ENCODE measurements around the gene KISS1. TPM values are rescaled to one million over a fixed set of nuclear protein-coding genes. Genes with fewer than 3 reads are reported as not detected.

Gene KISS1
- total and polyA plus RNA-seq, 5 donors from 2014 or later = 0.59 TPM; not detected in 4

GRCh38 chr1:204205486-204205885, 9.2 kb upstream of the KISS1 start:
- H3K27ac ChIP-seq (ENCODE audit: insufficient read depth, low read length, poor library complexity, severe bottlenecking) = no peak overlapping the region
- H3K36me3 ChIP-seq (ENCODE audit: control insufficient read depth, insufficient read depth, low read length) = no peaks in the 10 kb centered on the region
- DNase-seq (no peak), ATAC-seq (ENCODE audit: low read depth in 2 of 2) (no peak)
- no peak overlapping the region for H3K4me3 Mint-ChIP-seq
- no peak overlapping the region for H3K27ac Mint-ChIP-seq
- no peaks in the 10 kb centered on the region for H3K9me3 ChIP-seq (ENCODE audit: control insufficient read depth in 2 of 2, low read length in 2 of 2)
- peaks cover 19% of the 10 kb centered on the region for H3K27me3 ChIP-seq (ENCODE audit: control insufficient read depth, insufficient read depth, low read length)
- no peak overlapping the region for H3K4me3 ChIP-seq (ENCODE audit: low read depth, low read length)
- no peaks in the 10 kb centered on the region for H3K9me3 Mint-ChIP-seq
- H3K27me3 Mint-ChIP-seq = peaks cover 59% of the 10 kb centered on the region
- H3K36me3 Mint-ChIP-seq = no peaks in the 10 kb centered on the region
- peaks cover 0 to 4% (median 0%) of the 10 kb centered on the region in 4 donors for H3K4me1 Mint-ChIP-seq
- no peaks in the 10 kb centered on the region for H3K4me1 ChIP-seq (ENCODE audit: control insufficient read depth, insufficient read depth, low read length, poor library complexity, severe bottlenecking)

DNA sequence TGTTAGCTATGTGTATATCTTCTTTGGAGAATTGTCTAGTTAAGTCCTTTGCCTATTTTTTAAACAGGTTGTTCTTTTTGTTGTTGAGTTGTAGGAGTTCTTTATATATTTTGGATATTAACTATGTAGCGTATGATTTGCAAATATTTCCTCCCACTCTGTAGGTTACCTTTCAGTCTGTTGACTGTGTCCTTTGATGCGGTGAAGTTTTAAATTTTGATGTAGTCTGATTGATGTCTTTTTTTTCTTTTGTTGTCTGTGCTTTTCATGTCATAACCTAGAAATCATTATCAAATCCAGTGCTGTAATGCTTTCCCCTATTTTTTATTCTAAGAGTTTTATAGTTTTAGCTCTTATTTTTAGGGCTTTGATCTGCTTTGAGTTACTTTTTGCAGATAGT, 8.7 kb upstream of the KISS1 start:
- Mint-ChIP-seq H3K36me3 (no peaks in the 10 kb centered on the region), H3K27me3 (peaks cover 54% of the 10 kb centered on the region), H3K9me3 (no peaks in the 10 kb centered on the region), H3K4me3 (no peak overlapping the region), H3K27ac (no peak overlapping the region), H3K4me1 (peaks cover 0 to 4% (median 0%) of the 10 kb centered on the region in 4 donors)
- DNase-seq = no peak
- no peaks in the 10 kb centered on the region for H3K9me3 ChIP-seq (ENCODE audit: control insufficient read depth in 2 of 2, low read length in 2 of 2)
- H3K4me1 ChIP-seq (ENCODE audit: control insufficient read depth, insufficient read depth, low read length, poor library complexity, severe bottlenecking) = no peaks in the 10 kb centered on the region
- no peak overlapping the region for H3K4me3 ChIP-seq (ENCODE audit: low read depth, low read length)
- no peak for ATAC-seq (ENCODE audit: low read depth in 2 of 2)
- no peaks in the 10 kb centered on the region for H3K36me3 ChIP-seq (ENCODE audit: control insufficient read depth, insufficient read depth, low read length)
- peaks cover 19% of the 10 kb centered on the region for H3K27me3 ChIP-seq (ENCODE audit: control insufficient read depth, insufficient read depth, low read length)
- H3K27ac ChIP-seq (ENCODE audit: insufficient read depth, low read length, poor library complexity, severe bottlenecking) = no peak overlapping the region

DNA sequence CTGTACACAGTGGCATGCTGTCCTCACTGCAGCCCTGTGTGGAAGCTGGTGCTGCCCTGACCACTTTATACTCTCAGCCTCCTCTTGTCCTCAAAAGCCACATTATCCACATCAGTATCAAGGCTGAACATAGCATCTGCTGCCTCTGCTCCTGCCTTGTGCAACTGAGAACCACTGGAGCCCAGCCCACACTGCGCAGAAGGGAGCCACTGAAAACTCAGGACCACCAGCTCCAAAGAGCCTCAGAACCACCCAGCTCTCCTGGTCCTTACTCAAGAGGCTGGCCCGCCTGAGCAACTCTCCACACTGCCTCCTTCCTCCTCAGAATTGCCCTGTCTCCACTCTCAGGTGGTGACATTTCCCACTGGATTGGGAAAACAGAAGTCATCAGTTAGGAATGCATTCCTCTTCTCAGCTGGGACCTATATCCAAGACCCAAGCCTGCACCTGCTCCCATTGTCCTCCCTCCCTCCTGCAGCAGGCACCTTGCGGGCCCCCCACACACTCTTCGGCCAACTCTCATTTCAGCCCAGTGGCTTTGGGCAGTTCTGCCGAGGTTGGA, 7.0 kb upstream of the KISS1 start:
- Histone ChIP-seq H3K36me3 (ENCODE audit: control insufficient read depth, insufficient read depth, low read length) (no peaks in the 10 kb centered on the region), H3K4me1 (ENCODE audit: control insufficient read depth, insufficient read depth, low read length, poor library complexity, severe bottlenecking) (no peaks in the 10 kb centered on the region), H3K9me3 (ENCODE audit: control insufficient read depth in 2 of 2, low read length in 2 of 2) (no peaks in the 10 kb centered on the region), H3K27me3 (ENCODE audit: control insufficient read depth, insufficient read depth, low read length) (peaks cover 15% of the 10 kb centered on the region), H3K27ac (ENCODE audit: insufficient read depth, low read length, poor library complexity, severe bottlenecking) (no peak overlapping the region), H3K4me3 (ENCODE audit: low read depth, low read length) (no peak overlapping the region)
- Mint-ChIP-seq H3K27me3 (peaks cover 46% of the 10 kb centered on the region), H3K4me3 (no peak overlapping the region), H3K36me3 (no peaks in the 10 kb centered on the region), H3K9me3 (no peaks in the 10 kb centered on the region), H3K27ac (no peak overlapping the region), H3K4me1 (peaks cover 0 to 4% (median 0%) of the 10 kb centered on the region in 4 donors)
- no peak for ATAC-seq (ENCODE audit: low read depth in 2 of 2)
- DNase-seq = no peak

- Mint-ChIP-seq H3K4me3 (no peak overlapping the region), H3K9me3 (no peaks in the 10 kb centered on the region), H3K36me3 (no peaks in the 10 kb centered on the region), H3K27ac (peak overlapping the region in 1 of 3 donors; percentile 44), H3K27me3 (peaks cover 40% of the 10 kb centered on the region), H3K4me1 (peaks cover 0 to 4% (median 0%) of the 10 kb centered on the region in 4 donors)
- Histone ChIP-seq H3K27ac (ENCODE audit: insufficient read depth, low read length, poor library complexity, severe bottlenecking) (no peak overlapping the region), H3K9me3 (ENCODE audit: control insufficient read depth in 2 of 2, low read length in 2 of 2) (no peaks in the 10 kb centered on the region), H3K4me3 (ENCODE audit: low read depth, low read length) (no peak overlapping the region), H3K27me3 (ENCODE audit: control insufficient read depth, insufficient read depth, low read length) (peaks cover 13% of the 10 kb centered on the region), H3K36me3 (ENCODE audit: control insufficient read depth, insufficient read depth, low read length) (no peaks in the 10 kb centered on the region), H3K4me1 (ENCODE audit: control insufficient read depth, insufficient read depth, low read length, poor library complexity, severe bottlenecking) (no peaks in the 10 kb centered on the region)
- DNase-seq = no peak
- no peak for ATAC-seq (ENCODE audit: low read depth in 2 of 2)
Observed at GRCh38 chr1:204202481-204202880, 6.2 kb upstream of the KISS1 start.

DNA sequence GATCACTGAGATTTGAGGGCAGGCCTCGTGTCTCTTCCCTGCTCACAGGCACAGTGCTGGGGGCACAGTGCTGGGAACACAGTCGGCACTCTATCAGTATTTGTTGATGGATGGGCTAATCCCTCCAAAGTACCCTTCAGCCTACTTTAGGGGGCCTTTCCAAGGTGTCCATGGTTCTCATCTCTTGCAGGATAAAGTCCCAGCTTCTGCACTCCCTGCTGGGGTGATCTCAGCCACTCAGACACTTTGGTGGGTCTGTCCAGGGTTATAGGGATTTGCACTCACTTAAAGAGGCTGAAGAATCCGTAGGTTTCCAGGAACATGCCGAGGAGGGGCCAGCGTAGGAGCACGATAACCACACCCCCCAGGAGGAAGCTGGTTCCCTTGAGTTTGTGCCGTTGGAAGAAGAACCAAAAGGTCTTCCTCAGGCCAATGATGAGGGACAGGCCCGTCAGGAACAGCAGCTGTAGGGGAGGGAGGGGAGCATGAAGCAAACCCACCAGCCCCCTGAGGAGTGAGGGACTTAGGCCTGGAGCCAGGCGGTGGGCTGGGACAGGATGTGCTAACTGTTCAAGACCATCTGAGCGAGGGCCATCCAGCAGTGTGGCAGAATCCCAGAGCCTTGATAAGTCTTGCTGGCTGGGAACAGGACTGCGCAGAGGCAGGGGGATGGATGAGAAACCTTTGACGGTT, 5.2 kb upstream of the KISS1 start:
- Mint-ChIP-seq H3K27me3 (peaks cover 33% of the 10 kb centered on the region), H3K36me3 (no peaks in the 10 kb centered on the region), H3K27ac (no peak overlapping the region), H3K4me1 (no peaks in the 10 kb centered on the region), H3K4me3 (no peak overlapping the region), H3K9me3 (no peaks in the 10 kb centered on the region)
- Histone ChIP-seq H3K4me1 (ENCODE audit: control insufficient read depth, insufficient read depth, low read length, poor library complexity, severe bottlenecking) (no peaks in the 10 kb centered on the region), H3K4me3 (ENCODE audit: low read depth, low read length) (no peak overlapping the region), H3K27me3 (ENCODE audit: control insufficient read depth, insufficient read depth, low read length) (peaks cover 6% of the 10 kb centered on the region), H3K36me3 (ENCODE audit: control insufficient read depth, insufficient read depth, low read length) (no peaks in the 10 kb centered on the region), H3K27ac (ENCODE audit: insufficient read depth, low read length, poor library complexity, severe bottlenecking) (no peak overlapping the region), H3K9me3 (ENCODE audit: control insufficient read depth in 2 of 2, low read length in 2 of 2) (no peaks in the 10 kb centered on the region)
- DNase-seq (no peak), ATAC-seq (ENCODE audit: low read depth in 2 of 2) (no peak)

GRCh38 chr1:204199579-204199978, 3.3 kb upstream of the KISS1 start:
- H3K36me3 Mint-ChIP-seq = no peaks in the 10 kb centered on the region
- no peak for DNase-seq
- Histone ChIP-seq H3K36me3 (ENCODE audit: control insufficient read depth, insufficient read depth, low read length) (no peaks in the 10 kb centered on the region), H3K9me3 (ENCODE audit: control insufficient read depth in 2 of 2, low read length in 2 of 2) (no peaks in the 10 kb centered on the region), H3K4me3 (ENCODE audit: low read depth, low read length) (no peak overlapping the region), H3K27ac (ENCODE audit: insufficient read depth, low read length, poor library complexity, severe bottlenecking) (no peak overlapping the region), H3K4me1 (ENCODE audit: control insufficient read depth, insufficient read depth, low read length, poor library complexity, severe bottlenecking) (no peaks in the 10 kb centered on the region), H3K27me3 (ENCODE audit: control insufficient read depth, insufficient read depth, low read length) (no peaks in the 10 kb centered on the region)
- H3K27ac Mint-ChIP-seq = no peak overlapping the region
- H3K4me3 Mint-ChIP-seq = no peak overlapping the region
- ATAC-seq (ENCODE audit: low read depth in 2 of 2) = no peak
- peaks cover 0 to 5% (median 0%) of the 10 kb centered on the region in 7 donors for H3K9me3 Mint-ChIP-seq
- H3K27me3 Mint-ChIP-seq = peaks cover 19% of the 10 kb centered on the region
- H3K4me1 Mint-ChIP-seq = peaks cover 0 to 6% (median 0%) of the 10 kb centered on the region in 4 donors

- Mint-ChIP-seq H3K4me3 (no peak overlapping the region), H3K9me3 (peaks cover 0 to 5% (median 0%) of the 10 kb centered on the region in 7 donors), H3K27ac (peak overlapping the region in 1 of 3 donors; percentile 14), H3K36me3 (no peaks in the 10 kb centered on the region), H3K27me3 (peaks cover 16% of the 10 kb centered on the region), H3K4me1 (peaks cover 0 to 8% (median 0%) of the 10 kb centered on the region in 4 donors)
- Histone ChIP-seq H3K27ac (ENCODE audit: insufficient read depth, low read length, poor library complexity, severe bottlenecking) (no peak overlapping the region), H3K36me3 (ENCODE audit: control insufficient read depth, insufficient read depth, low read length) (no peaks in the 10 kb centered on the region), H3K4me1 (ENCODE audit: control insufficient read depth, insufficient read depth, low read length, poor library complexity, severe bottlenecking) (no peaks in the 10 kb centered on the region), H3K27me3 (ENCODE audit: control insufficient read depth, insufficient read depth, low read length) (no peaks in the 10 kb centered on the region), H3K4me3 (ENCODE audit: low read depth, low read length) (no peak overlapping the region), H3K9me3 (ENCODE audit: control insufficient read depth in 2 of 2, low read length in 2 of 2) (no peaks in the 10 kb centered on the region)
- DNase-seq (no peak), ATAC-seq (ENCODE audit: low read depth in 2 of 2) (no peak)
Observed at GRCh38 chr1:204198348-204199340, 2.4 kb upstream of the KISS1 start.

Data from CD4-positive, CD25-positive, alpha-beta regulatory T cell (primary cell).